A549 (cell line): ENCODE results near the gene PCBP4. TPM values are rescaled to one million over a fixed set of nuclear protein-coding genes. Genes with fewer than 3 reads are reported as not detected.

ENCODE experiments used
- ATAC-seq, 2 experiments: fragments of 200-7000 bp in 1 of 2; fragments of >200 bp in 1 of 2; cut with Nextera tagmentation in 1 of 2; cut with Tn5 transposase in 1 of 2; 3 replicates each; pipeline versions ENCODE4 v1.8.0 to v1.9.1; 2018 to 2020; ENCODE audit warnings: mild to moderate bottlenecking in 1 of 2, moderate library complexity in 1 of 2
- CTCF ChIA-PET: fragments of 300-600 bp; sonication (Branson Sonifier 250); formaldehyde crosslinking; extraction: SDS; loops from one replicate; lab custom pipeline; 2021; ENCODE audit warnings: antibody characterized with exemption, inconsistent platforms; lab: Yijun Ruan, JAX
- POLR2A ChIA-PET: fragments of 350-600 bp; formaldehyde crosslinking; extraction: SDS; loops from one replicate; lab custom pipeline; 2021; ENCODE audit warnings: antibody characterized with exemption, inconsistent platforms; lab: Yijun Ruan, JAX
- DNase-seq, 2 experiments: peaks; one replicate each; pipeline versions ENCODE4 v3.0.0 to v3.0.0-alpha.2; 2011 to 2016; ENCODE audit warnings: low read depth in 1 of 2, low spot score in 1 of 2
- FAIRE-seq: peaks from 2 replicates; lab custom pipeline; 2011; peaks lifted over from hg19 to GRCh38; lab: Jason Lieb, UNC
- H3K27ac ChIP-seq, 2 experiments: fragments of >200 bp; sonication (Bioruptor Twin); formaldehyde crosslinking; 3 replicates each; pipeline ENCODE4 v1.5.1; 2016 to 2017
- H3K4me1 ChIP-seq: fragments of >200 bp; sonication (Bioruptor Twin); formaldehyde crosslinking; 3 replicates; pipeline ENCODE4 v1.6.1; 2016
- H3K4me2 ChIP-seq: fragments of >200 bp; sonication (Bioruptor Twin); formaldehyde crosslinking; 3 replicates; pipeline ENCODE4 v1.6.1; 2016
- H3K4me3 ChIP-seq: fragments of >200 bp; sonication (Bioruptor Twin); formaldehyde crosslinking; 3 replicates; pipeline ENCODE4 v1.5.1; 2016
- H3K9me3 ChIP-seq: fragments of >200 bp; sonication (Bioruptor Twin); formaldehyde crosslinking; 3 replicates; pipeline ENCODE4 v1.6.1; 2016
- ATOH8 ChIP-seq: fragments of 250-450 bp; sonication (Bioruptor Pico); IDR thresholded peaks from 2 replicates; pipeline ENCODE4 v1.5.0; 2020; ENCODE audit warnings: low read depth, mild to moderate bottlenecking, moderate library complexity
- BCL3 ChIP-seq: fragments of >200 bp; sonication (Bioruptor Twin); formaldehyde crosslinking; IDR thresholded peaks from 3 replicates; pipeline ENCODE4 v1.6.1; 2016
- CBX2 ChIP-seq: fragments of 200-600 bp; sonication (generic); IDR thresholded peaks from 2 replicates; pipeline ENCODE4 v1.6.1; 2016; ENCODE audit warnings: low read depth, mild to moderate bottlenecking, borderline replicate concordance
- CBX8 ChIP-seq: fragments of 200-600 bp; sonication (generic); IDR thresholded peaks from 2 replicates; pipeline ENCODE4 v1.6.1; 2016
- CEBPB ChIP-seq, 2 experiments: fragments of >200 bp in 1 of 2; sonication (Bioruptor Twin) in 1 of 2; formaldehyde crosslinking in 1 of 2; IDR thresholded peaks; 2 replicates each; pipeline ENCODE4 v1.6.1; 2012 to 2016
- CHD2 ChIP-seq: fragments of 150-350 bp; IDR thresholded peaks from 2 replicates; pipeline ENCODE4 v1.6.1; 2014; ENCODE audit warnings: low read length; ENCODE audit not compliant: partially characterized antibody
- CTCF ChIP-seq: fragments of >200 bp; sonication (Bioruptor Twin); formaldehyde crosslinking; IDR thresholded peaks from 3 replicates; pipeline ENCODE4 v1.5.1; 2016
- EHF ChIP-seq: fragments of 250-450 bp; sonication (Bioruptor Pico); IDR thresholded peaks from 2 replicates; pipeline ENCODE4 v1.5.0; 2020; ENCODE audit warnings: mild to moderate bottlenecking
- EP300 ChIP-seq, 2 experiments: fragments of >200 bp; sonication (Bioruptor Twin); formaldehyde crosslinking; IDR thresholded peaks; 2 replicates in 1 of 2; 3 replicates in 1 of 2; pipeline ENCODE4 v1.6.1; 2016 to 2017
- HOXB13 ChIP-seq: fragments of 250-450 bp; sonication (Bioruptor Pico); IDR thresholded peaks from 2 replicates; pipeline ENCODE4 v1.5.0; 2020; ENCODE audit warnings: low read depth, mild to moderate bottlenecking, moderate library complexity
- HOXB5 ChIP-seq: fragments of 250-450 bp; sonication (Bioruptor Pico); IDR thresholded peaks from 2 replicates; pipeline ENCODE4 v1.5.0; 2020; ENCODE audit warnings: mild to moderate bottlenecking, moderate library complexity
- PBX3 ChIP-seq: IDR thresholded peaks from 2 replicates; pipeline ENCODE4 v1.6.1; 2012
- PHF8 ChIP-seq: fragments of 200-600 bp; sonication (generic); IDR thresholded peaks from 2 replicates; pipeline ENCODE4 v1.6.1; 2016; ENCODE audit warnings: low read depth, mild to moderate bottlenecking, antibody characterized with exemption, moderate library complexity, borderline replicate concordance
- POLR2AphosphoS2 ChIP-seq: conservative IDR thresholded peaks from 2 replicates; pipeline ENCODE4 v1.6.1; 2012; ENCODE audit warnings: low read length, improper control_type of control experiment, inconsistent platforms
- SMC3 ChIP-seq: fragments of >200 bp; sonication (Bioruptor Twin); formaldehyde crosslinking; IDR thresholded peaks from 3 replicates; pipeline ENCODE4 v1.6.1; 2018; ENCODE audit warnings: inconsistent platforms
- TFCP2L1 ChIP-seq: fragments of 250-450 bp; sonication (Bioruptor Pico); IDR thresholded peaks from 2 replicates; pipeline ENCODE4 v1.5.0; 2021; ENCODE audit warnings: mild to moderate bottlenecking
- TP53 ChIP-seq: fragments of 250-450 bp; sonication (Bioruptor Pico); IDR thresholded peaks from 2 replicates; pipeline ENCODE4 v1.5.0; 2021; ENCODE audit warnings: mild to moderate bottlenecking, moderate library complexity
- USF2 ChIP-seq: fragments of 450-650 bp; IDR thresholded peaks from 2 replicates; pipeline ENCODE4 v1.6.1; 2014; ENCODE audit warnings: antibody characterized with exemption
- ZNF302 ChIP-seq: fragments of 250-450 bp; sonication (Bioruptor Pico); IDR thresholded peaks from 2 replicates; pipeline ENCODE4 v1.9.0; 2021; ENCODE audit warnings: inconsistent platforms, mild to moderate bottlenecking, moderate library complexity
- ZSCAN20 ChIP-seq: fragments of 250-450 bp; sonication (Bioruptor Pico); IDR thresholded peaks from 2 replicates; pipeline ENCODE4 v1.8.0; 2022; ENCODE audit warnings: mild to moderate bottlenecking, moderate library complexity
- WGBS: methylation state at CpG from one replicate; pipeline ENCODE4 v1.1.6; 2017; ENCODE audit errors: missing lambda C conversion rate; 5-methylcytosine and 5-hydroxymethylcytosine counted together
- polyA plus RNA-seq, 4 experiments: library from polyadenylated mRNA; depleted of rRNA in 3 of 4; stranded (reverse); fragments of >200 nt; fragmentation: RNase III in 1 of 4; extraction: RNeasy Plus Mini Kit Qiagen cat#74134 plus additional on column Dnase treatment in 1 of 4; gene quantifications; 2 replicates in 3 of 4; 3 replicates in 1 of 4; pipeline ENCODE4 v1.2.3, GENCODE V29; 2011 to 2017

PCBP4 gene
- polyA plus RNA-seq, 2 of the 4 experiments (the other 2 are of a cell fraction): 8.6 to 10.9 TPM

- no peak overlapping the region for H3K4me2 ChIP-seq
- ChIA-PET POLR2A (no interaction called here), CTCF (no interaction called here)
- no peak overlapping the region for H3K27ac ChIP-seq
- FAIRE-seq (no peak), ATAC-seq (no peak)
- 93% methylated on average over 4 of the region's 5 CpGs for WGBS
- no peaks in the 10 kb centered on the region; the same call in 1 of the 3 replicates for H3K4me1 ChIP-seq
- H3K9me3 ChIP-seq: no peaks in the 10 kb centered on the region
- TF ChIP-seq CHD2 (no peak), HOXB13 (CRISPR knock-in tag) (no peak), EP300 (IDR thresholded peaks at IDR 0.05) (no peak), TP53 (no peak), ZNF302 (CRISPR knock-in tag) (no peak), ATOH8 (CRISPR knock-in tag) (no peak), CTCF (no peak), POLR2AphosphoS2 (no peak), CEBPB (IDR thresholded peaks at IDR 0.05) (no peak), USF2 (no peak), ZSCAN20 (CRISPR knock-in tag) (no peak), CBX2 (no peak), EHF (CRISPR knock-in tag) (no peak), HOXB5 (no peak), PHF8 (no peak)
- TF ChIP-seq, all 56 proteins: peak for 0
- no peak for DNase-seq
- H3K4me3 ChIP-seq: no peak overlapping the region
These were observed 18.1 kb downstream of the PCBP4 start for GRCh38 chr3:51949121-51949520.

- no peaks in the 10 kb centered on the region for H3K9me3 ChIP-seq
- no peak overlapping the region for H3K4me2 ChIP-seq
- H3K27ac ChIP-seq: no peak overlapping the region
- 81% methylated on average over 9 of the region's 10 CpGs for WGBS
- TF ChIP-seq TFCP2L1 (CRISPR knock-in tag) (no peak), POLR2AphosphoS2 (no peak), PBX3 (no peak), BCL3 (no peak), SMC3 (no peak), ZNF302 (CRISPR knock-in tag) (no peak), CBX8 (no peak)
- ChIA-PET POLR2A (no interaction called here), CTCF (no interaction called here)
- H3K4me3 ChIP-seq: no peak overlapping the region
- DNase-seq (no peak), FAIRE-seq (no peak), ATAC-seq (no peak)
- H3K4me1 ChIP-seq: peaks cover 5% of the 10 kb centered on the region
These were observed 19.2 kb downstream of the PCBP4 start for GRCh38 chr3:51948016-51948580.
